ENCODE measurements around the gene DSCAM.

DSCAM gene

GRCh38 chr21:40704141-40704540 is 142.8 kb downstream of the DSCAM start:
- DNase-seq, result no peak

- no peak for DNase-seq
These were observed 147.6 kb downstream of the DSCAM start for GRCh38 chr21:40699366-40699765.

GRCh38 chr21:40696246-40696645 is 150.7 kb downstream of the DSCAM start:
- DNase-seq, result no peak

GRCh38 chr21:40689840-40690360 is 157.1 kb downstream of the DSCAM start:
- no peak for DNase-seq

GRCh38 chr21:40689217-40689616 is 157.7 kb downstream of the DSCAM start:
- DNase-seq, result no peak

GRCh38 chr21:40688106-40688864 is 158.7 kb downstream of the DSCAM start:
- no peak for DNase-seq

- DNase-seq, result no peak
These were observed 159.3 kb downstream of the DSCAM start for GRCh38 chr21:40687625-40688024.

- no peak for DNase-seq
These were observed 160.4 kb downstream of the DSCAM start for GRCh38 chr21:40686526-40686925.

- no peak for DNase-seq
These were observed 161.8 kb downstream of the DSCAM start for GRCh38 chr21:40685141-40685540.

GRCh38 chr21:40684726-40685125 is 162.2 kb downstream of the DSCAM start:
- DNase-seq, result no peak

- DNase-seq, result no peak
These were observed 163.6 kb downstream of the DSCAM start for GRCh38 chr21:40683349-40683748.

GRCh38 chr21:40681164-40681859 is 165.6 kb downstream of the DSCAM start:
- no peak for DNase-seq

GRCh38 chr21:40680311-40680710 is 166.6 kb downstream of the DSCAM start:
- peak in 1 of 2 experiments; percentile 77 for DNase-seq

GRCh38 chr21:40678681-40679284 is 168.2 kb downstream of the DSCAM start:
- DNase-seq, result no peak

GRCh38 chr21:40675017-40675416 is 171.9 kb downstream of the DSCAM start:
- DNase-seq, result no peak

- no peak for DNase-seq
These were observed 174.4 kb downstream of the DSCAM start for GRCh38 chr21:40672602-40673001.

GRCh38 chr21:40671716-40672115 is 175.2 kb downstream of the DSCAM start:
- DNase-seq, result no peak

- no peak for DNase-seq
These were observed 178.2 kb downstream of the DSCAM start for GRCh38 chr21:40668555-40669275.

- DNase-seq, result no peak
These were observed 179.0 kb downstream of the DSCAM start for GRCh38 chr21:40667967-40668366.

- no peak for DNase-seq
These were observed 184.1 kb downstream of the DSCAM start for GRCh38 chr21:40662889-40663288.

GRCh38 chr21:40660461-40660860 is 186.5 kb downstream of the DSCAM start:
- no peak for DNase-seq

GRCh38 chr21:40658311-40658710 is 188.6 kb downstream of the DSCAM start:
- peak in 1 of 2 experiments; percentile 44 for DNase-seq

- no peak for DNase-seq
These were observed 194.5 kb downstream of the DSCAM start for GRCh38 chr21:40652436-40652835.
